Adrenal gland (tissue), 12 donors: ENCODE data around the gene SPOCK1. TPM values are rescaled to one million over a fixed set of nuclear protein-coding genes. Genes with fewer than 3 reads are reported as not detected.

ENCODE experiments used
- DNase-seq, 7 donors: peaks; one replicate each; pipeline ENCODE4 v3.0.0-alpha.2; 2019 to 2020
- H3K27ac ChIP-seq, 5 donors: fragments of 200-600 bp; sonication (generic) in 4 of 5; 1 replicate in 3 of 5; 2 replicates in 2 of 5; pipeline versions ENCODE4 v1.5.1 to v1.8.0; 2016 to 2020; ENCODE audit warnings: mild to moderate bottlenecking in 1 of 5
- H3K27me3 ChIP-seq: fragments of 200-600 bp; 2 replicates; pipeline ENCODE4 v1.8.0; 2021
- H3K36me3 ChIP-seq, 2 donors: fragments of 200-600 bp; replicated peaks in 1 of 2; 1 replicate in 1 of 2; 2 replicates in 1 of 2; pipeline versions ENCODE4 v1.5.1 to v1.8.0; 2018 to 2022
- H3K4me1 ChIP-seq, 2 donors: fragments of 200-600 bp; replicated peaks in 1 of 2; 1 replicate in 1 of 2; 2 replicates in 1 of 2; pipeline versions ENCODE4 v1.5.1 to v1.8.0; 2018 to 2021
- H3K4me3 ChIP-seq, 4 donors: fragments of 200-600 bp; sonication (generic) in 3 of 4; one replicate each; pipeline ENCODE4 v1.5.1; 2016 to 2018
- H3K9me3 ChIP-seq, 3 donors: fragments of 200-600 bp; sonication (generic) in 1 of 3; replicated peaks in 1 of 3; 1 replicate in 2 of 3; 2 replicates in 1 of 3; pipeline versions ENCODE4 v1.5.1 to v1.8.0; 2016 to 2021
- POLR2A ChIP-seq, 2 donors: fragments of 450-650 bp; IDR thresholded peaks; one replicate each; pipeline ENCODE4 v1.6.1; 2017; ENCODE audit warnings: antibody characterized with exemption in 2 of 2, mild to moderate bottlenecking in 2 of 2, moderate library complexity in 1 of 2
- WGBS, 4 donors: extraction: QIAGEN DNeasy Blood & Tissue Kit in 2 of 4; methylation state at CpG; one replicate each; pipeline versions ENCODE4 v1.1.5 to v1.1.7; 2013 to 2017; 5-methylcytosine and 5-hydroxymethylcytosine counted together
- intact Hi-C, 2 donors: fragments of 100-400 bp; cut with DNase I; formaldehyde crosslinking; loops; one replicate each; pipeline versions ENCODE4 v1.14.1 to v1.15.0; 2022 to 2023
- polyA plus RNA-seq, 3 donors: library from polyadenylated mRNA; stranded (reverse); fragments of 200-250 nt in 2 of 3; fragments of 350-450 nt in 1 of 3; fragmentation: Illumina TruSeq in 1 of 3; extraction: RNeasy Lipid Tissue Mini Kit (QIAGEN cat#74804) in 1 of 3; gene quantifications; one replicate each; pipeline ENCODE4 v1.2.3, GENCODE V29; 2013 to 2014
- total RNA-seq, 9 donors: library from RNA; depleted of rRNA in 4 of 9; stranded (reverse); fragments of >200 nt in 4 of 9; fragments of 120-200 nt in 1 of 9; fragmentation: NEBNext Ultra II Directional in 1 of 9; extraction: Animal tissue kit (Norgen Biotek cat#: 25700) in 1 of 9; gene quantifications; one replicate each; pipeline versions ENCODE4 v1.1.0 to v1.2.4, GENCODE V29; 2013 to 2023
- TF ChIP-seq, protein P1 (sequence below), 6 experiments: fragments of 450-650 bp in 4 of 6; fragments of 200-600 bp in 2 of 6; sonication (generic) in 1 of 6; IDR thresholded peaks; 1 replicate in 5 of 6; 2 replicates in 1 of 6; pipeline versions ENCODE4 v1.5.1 to v1.8.0; 2016 to 2021; ENCODE audit warnings: antibody characterized with exemption in 6 of 6, mild to moderate bottlenecking in 2 of 6, moderate library complexity in 1 of 6
- donor health status: healthy with polysubstance abuse.
- donor health status: Bipolar disorder and iron deficiency.
- donor health status: DM: yes; HTN: yes; CAD: no.
- donor health status: DM: no; HTN: no; CAD: no.
- donor health status: DM: no; HTN: no; CAD: no.
- donor health status: DM: yes; HTN: yes; CAD: no.

SPOCK1 gene
- total and polyA plus RNA-seq, 12 donors, result 5.4 to 102 (median 55.6) TPM

DNA sequence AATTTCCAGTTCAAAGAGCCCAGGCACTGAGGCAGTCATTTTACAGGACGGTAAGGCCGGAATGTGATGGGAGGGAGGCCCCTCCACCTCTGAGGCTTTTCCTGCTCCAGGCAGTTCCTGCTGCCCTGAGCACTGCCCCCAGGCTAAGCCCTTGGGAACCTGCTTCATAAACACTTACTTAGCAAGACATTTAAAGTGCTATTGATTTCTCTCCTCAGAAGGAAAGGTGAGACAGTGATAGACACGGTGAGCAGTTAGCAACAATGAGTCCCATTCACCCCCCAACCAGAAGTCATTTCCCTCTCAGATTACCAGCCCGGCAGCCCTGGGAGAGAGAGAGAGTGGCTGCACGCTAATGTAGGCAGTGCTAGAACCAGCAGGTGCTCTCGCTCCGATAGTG, 462.5 kb downstream of the SPOCK1 start:
- DNase-seq, result no peak
- Histone ChIP-seq H3K4me1 (peaks cover 3 to 4% of the 10 kb centered on the region in 2 donors), H3K36me3 (no peaks in the 10 kb centered on the region), H3K9me3 (no peaks in the 10 kb centered on the region), H3K4me3 (no peak overlapping the region), H3K27ac (no peak overlapping the region), H3K27me3 (no peaks in the 10 kb centered on the region)
- whole genome bisulfite sequencing, 4 donors, result 43 to 61% (median 55%) methylated on average over 7 of the region's 7 CpGs
- intact Hi-C loops, result no loop called here
- TF ChIP-seq, protein P1, sequence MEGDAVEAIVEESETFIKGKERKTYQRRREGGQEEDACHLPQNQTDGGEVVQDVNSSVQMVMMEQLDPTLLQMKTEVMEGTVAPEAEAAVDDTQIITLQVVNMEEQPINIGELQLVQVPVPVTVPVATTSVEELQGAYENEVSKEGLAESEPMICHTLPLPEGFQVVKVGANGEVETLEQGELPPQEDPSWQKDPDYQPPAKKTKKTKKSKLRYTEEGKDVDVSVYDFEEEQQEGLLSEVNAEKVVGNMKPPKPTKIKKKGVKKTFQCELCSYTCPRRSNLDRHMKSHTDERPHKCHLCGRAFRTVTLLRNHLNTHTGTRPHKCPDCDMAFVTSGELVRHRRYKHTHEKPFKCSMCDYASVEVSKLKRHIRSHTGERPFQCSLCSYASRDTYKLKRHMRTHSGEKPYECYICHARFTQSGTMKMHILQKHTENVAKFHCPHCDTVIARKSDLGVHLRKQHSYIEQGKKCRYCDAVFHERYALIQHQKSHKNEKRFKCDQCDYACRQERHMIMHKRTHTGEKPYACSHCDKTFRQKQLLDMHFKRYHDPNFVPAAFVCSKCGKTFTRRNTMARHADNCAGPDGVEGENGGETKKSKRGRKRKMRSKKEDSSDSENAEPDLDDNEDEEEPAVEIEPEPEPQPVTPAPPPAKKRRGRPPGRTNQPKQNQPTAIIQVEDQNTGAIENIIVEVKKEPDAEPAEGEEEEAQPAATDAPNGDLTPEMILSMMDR (IDR thresholded peaks at IDR 0.05), result no peak
- TF ChIP-seq POLR2A (IDR thresholded peaks at IDR 0.05), result no peak

DNA sequence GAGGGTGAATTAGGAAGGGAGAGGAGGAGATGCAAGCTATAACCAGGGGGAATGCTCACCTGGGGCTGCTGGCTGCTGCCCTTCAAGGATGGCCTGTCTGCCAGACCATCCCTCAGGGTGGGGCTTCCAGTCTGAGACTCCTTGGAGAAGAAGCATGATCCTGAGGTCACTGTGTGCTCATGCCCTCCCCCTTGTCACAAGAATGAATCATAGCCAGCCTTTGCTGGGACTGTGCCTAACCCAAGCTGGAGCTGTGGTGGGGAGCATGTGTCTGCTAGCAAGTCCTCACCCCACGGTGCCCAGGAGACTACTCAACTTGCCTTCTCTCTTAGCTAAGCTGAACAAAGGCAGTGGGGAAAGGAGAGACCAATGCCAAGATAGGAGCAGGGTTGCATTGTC, 463.6 kb downstream of the SPOCK1 start:
- peak in 5 of 7 donors; percentile 39 to 52 (median 48) for DNase-seq
- Histone ChIP-seq H3K27ac (peak overlapping the region in 1 of 5 donors; percentile 40), H3K27me3 (no peaks in the 10 kb centered on the region), H3K4me3 (no peak overlapping the region), H3K36me3 (no peaks in the 10 kb centered on the region), H3K9me3 (no peaks in the 10 kb centered on the region), H3K4me1 (peaks cover 3 to 4% of the 10 kb centered on the region in 2 donors)
- no peak for TF ChIP-seq POLR2A (IDR thresholded peaks at IDR 0.05)
- TF ChIP-seq, protein P1 (IDR thresholded peaks at IDR 0.05), result no peak
- 22 to 50% (median 41%) methylated on average over 1 of the region's 1 CpG for WGBS, 4 donors
- intact Hi-C loops, result no loop called here

GRCh38 chr5:137034764-137035479, 464.2 kb downstream of the SPOCK1 start:
- H3K27me3 ChIP-seq, result no peaks in the 10 kb centered on the region
- WGBS, 4 donors, result 84 to 92% (median 90%) methylated on average over 9 to 10 of the region's 10 CpGs
- intact Hi-C loops, result no loop called here
- H3K36me3 ChIP-seq, result no peaks in the 10 kb centered on the region
- no peak for DNase-seq
- H3K4me3 ChIP-seq, result no peak overlapping the region
- peaks cover 3 to 4% of the 10 kb centered on the region in 2 donors for H3K4me1 ChIP-seq
- TF ChIP-seq, protein P1 (IDR thresholded peaks at IDR 0.05), result no peak
- peak overlapping the region in 1 of 5 donors; percentile 40 for H3K27ac ChIP-seq
- no peaks in the 10 kb centered on the region for H3K9me3 ChIP-seq

DNA sequence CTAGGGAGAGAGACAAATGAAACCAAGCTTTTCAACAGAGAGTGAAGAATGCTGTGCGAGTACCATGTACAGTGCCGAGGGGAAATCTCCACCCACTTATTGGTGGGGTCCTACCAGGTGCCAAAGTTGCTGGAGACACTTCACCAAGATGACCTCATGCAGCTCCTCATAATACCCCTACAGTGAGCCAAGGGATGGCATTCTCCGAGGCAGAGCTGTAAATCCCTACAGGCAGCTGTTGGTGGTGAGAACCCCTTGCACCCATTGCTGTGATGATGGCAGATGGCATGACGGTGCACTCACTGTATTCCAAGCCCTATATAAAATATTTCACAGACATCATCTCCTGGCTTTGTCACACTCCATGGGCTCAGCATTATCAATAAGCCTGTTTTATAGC, 464.9 kb downstream of the SPOCK1 start:
- H3K4me3 ChIP-seq, result no peak overlapping the region
- no peak for TF ChIP-seq POLR2A (IDR thresholded peaks at IDR 0.05)
- TF ChIP-seq, protein P1 (IDR thresholded peaks at IDR 0.05), result no peak
- peaks cover 3 to 4% of the 10 kb centered on the region in 2 donors for H3K4me1 ChIP-seq
- no peak overlapping the region for H3K27ac ChIP-seq
- intact Hi-C loops, result no loop called here
- DNase-seq, result no peak
- H3K27me3 ChIP-seq, result no peaks in the 10 kb centered on the region
- H3K9me3 ChIP-seq, result no peaks in the 10 kb centered on the region
- 96 to 100% (median 98%) methylated on average over 3 to 4 of the region's 4 CpGs for WGBS, 4 donors
- no peaks in the 10 kb centered on the region for H3K36me3 ChIP-seq
